Stimulated activated CD4-positive, alpha-beta T cell treated with anti-CD3 and anti-CD28 coated beads, TNF-alpha, amount 100 ng/mL, for 48 hours (primary cell): Measurements from ENCODE around the gene RAB39A.

ENCODE experiments used
- DNase-seq, 3 donors: peaks; one replicate each; pipeline ENCODE4 v3.0.0-alpha.2; 2020; ENCODE audit warnings: low read depth in 3 of 3

Gene RAB39A

DNA sequence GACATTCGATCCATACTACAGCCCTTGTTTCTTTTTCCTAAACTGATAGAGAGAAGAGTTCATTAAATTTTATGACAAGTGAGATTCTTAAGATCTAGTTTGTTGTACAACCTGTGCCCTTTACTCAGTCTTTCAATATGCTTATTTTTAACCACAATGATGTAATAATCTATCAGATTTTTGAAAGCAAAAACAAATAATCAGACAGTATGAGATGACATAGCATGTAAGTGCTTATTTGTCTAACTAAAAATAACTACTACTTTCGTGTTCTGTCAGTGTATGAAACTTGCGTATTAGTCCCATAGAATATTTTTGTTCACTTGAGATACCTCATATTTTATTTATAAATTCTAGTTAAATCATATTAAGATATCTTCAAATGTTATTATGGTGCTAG lies 33.2 kb downstream of the RAB39A start:
- no peak for DNase-seq

DNA sequence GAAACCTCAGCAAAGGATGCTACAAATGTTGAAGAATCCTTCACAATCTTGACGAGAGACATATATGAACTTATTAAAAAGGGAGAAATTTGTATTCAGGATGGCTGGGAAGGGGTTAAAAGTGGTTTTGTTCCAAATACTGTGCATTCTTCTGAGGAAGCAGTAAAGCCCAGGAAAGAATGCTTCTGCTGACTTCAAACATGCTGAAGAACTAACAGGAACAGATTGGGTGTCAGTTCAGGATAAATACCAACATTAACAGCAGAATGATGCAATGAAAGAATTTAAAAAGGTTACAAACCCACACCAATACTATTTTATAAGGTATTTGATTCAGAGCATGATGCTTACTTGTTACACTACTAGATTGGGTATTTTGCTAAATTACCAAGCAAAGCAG lies 33.9 kb downstream of the RAB39A start:
- no peak for DNase-seq

DNA sequence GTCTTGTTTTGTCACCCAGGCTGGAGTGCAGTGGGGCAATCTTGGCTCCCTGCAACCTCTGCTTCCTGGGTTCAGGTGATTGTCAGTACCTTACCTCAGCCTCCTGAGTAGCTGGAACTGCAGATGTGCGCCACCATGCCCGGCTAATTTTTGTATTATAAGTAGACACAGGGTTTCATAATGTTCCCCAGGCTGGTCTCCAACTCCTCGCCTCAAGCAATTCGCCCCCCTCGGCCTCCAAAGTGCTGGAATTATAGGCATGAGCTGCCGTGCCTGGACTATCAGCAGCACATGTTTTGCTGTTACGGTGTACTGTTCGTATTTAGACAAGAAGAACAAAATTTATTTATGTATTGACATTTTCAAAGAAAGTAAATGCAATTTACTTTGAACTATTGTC lies 34.8 kb downstream of the RAB39A start:
- DNase-seq, result no peak

DNA sequence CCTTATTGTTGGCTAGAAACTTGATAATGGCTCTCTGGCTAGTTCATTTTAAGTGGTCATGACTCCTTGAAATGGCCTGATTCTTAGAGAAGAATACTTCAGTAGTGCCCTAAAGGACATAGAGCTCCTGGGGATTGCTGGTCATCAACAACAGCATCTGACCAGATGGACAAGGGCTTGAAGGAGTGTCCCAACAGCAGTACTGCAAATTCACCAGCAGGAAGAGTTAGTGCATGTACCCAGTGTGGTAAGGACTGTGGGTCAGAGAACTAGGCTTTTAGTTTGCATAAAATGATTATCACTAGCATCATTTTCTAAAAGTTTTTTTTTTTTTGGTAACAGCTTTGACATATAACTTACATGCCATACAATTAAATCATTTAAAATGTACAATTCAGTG lies 41.0 kb downstream of the RAB39A start:
- no peak for DNase-seq

DNA sequence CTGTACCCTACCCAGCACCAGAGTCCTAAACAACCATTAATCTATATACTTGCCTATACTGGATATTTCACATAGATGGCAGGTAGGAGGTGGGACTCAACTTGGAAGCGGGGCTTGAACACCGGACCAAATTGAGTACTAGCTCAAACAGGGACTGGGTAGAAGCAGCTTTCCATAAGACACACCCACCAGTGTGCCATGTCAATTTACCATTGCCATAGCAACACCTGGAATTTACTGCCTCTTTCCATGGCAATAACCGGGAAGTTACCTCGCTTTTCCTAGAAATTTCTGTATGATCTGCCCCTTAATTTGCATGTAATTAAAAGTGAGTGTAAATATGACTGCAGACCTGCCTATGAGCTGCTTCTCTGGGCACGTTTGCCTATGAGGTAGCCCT lies 41.8 kb downstream of the RAB39A start:
- DNase-seq, result no peak

DNA sequence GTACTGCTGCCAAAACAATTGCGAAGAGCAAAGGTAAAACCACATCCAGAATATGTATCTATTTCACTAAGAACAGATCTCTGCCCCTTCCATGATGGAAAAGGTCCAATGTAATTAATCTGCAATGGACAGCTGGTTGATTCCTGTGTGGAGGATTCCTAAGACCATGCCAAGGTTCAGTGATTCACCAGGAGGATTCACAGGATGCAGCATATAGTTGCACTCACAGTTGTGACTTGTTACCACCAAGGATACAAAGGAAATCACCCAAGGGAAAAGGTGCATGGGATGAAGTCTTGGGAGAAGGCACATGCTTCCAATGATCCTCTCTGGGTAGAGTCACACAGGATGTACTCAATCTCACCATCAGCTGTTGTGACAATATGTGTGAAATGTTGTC lies 45.4 kb downstream of the RAB39A start:
- DNase-seq, result no peak

DNA sequence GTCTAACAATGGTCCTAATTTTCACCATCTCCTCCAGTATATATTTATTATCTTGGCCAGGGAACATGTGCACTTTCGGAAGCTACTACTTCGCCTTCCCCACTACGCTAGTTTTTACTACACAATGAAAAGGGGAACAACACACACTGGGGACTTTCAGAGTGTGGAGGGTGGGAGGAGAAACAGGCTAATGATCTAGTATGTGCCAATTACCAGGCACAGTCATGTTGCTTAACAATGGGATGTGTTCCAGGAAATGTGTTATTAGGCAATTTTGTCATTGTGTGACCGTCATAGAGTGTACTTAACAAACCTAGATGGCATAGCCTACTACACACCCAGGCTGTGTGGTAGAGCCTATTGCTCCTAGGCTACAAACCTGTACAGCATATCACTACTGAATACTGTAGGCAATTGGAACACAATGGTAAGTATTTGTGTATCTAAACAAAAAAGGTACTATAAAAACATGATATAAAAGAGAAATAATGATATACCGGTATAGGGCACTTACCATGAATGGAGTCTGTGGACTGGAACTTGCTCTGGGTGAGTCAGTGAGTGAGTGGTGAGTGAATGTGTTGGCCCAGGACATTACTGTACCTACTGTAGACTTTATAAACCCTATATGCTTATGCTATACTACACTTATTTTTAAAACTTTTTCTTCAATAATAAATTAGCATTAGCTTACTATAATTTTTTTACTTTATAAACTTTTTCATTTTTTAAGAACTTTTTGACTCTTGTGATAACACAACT lies 60.3 kb downstream of the RAB39A start:
- no peak for DNase-seq

DNA sequence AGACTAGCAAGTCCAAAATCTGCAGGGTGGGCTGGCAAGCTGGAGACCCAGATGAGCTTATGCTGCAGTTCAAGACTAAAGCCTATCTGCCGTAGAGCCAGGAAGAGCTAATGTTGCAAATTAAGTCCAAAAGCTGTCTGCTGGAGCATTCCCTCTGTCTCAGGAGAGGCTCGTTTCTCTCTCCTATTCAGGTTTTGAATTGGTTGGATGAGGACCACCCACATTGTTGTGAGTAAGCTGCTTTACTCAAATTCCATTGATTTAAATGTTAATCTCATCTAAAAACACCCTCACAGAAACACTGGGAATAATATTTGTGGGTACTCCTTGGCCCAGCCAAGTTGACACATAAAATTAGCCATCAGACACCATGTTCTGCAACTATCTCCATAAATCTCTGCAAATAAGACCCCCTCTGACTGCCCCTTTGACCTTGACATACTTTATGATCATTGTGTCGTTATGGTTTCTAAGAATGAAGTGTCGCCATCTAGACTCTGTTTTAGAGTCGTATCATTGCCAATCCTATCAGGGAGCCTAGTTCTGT lies 63.7 kb downstream of the RAB39A start:
- no peak for DNase-seq

DNA sequence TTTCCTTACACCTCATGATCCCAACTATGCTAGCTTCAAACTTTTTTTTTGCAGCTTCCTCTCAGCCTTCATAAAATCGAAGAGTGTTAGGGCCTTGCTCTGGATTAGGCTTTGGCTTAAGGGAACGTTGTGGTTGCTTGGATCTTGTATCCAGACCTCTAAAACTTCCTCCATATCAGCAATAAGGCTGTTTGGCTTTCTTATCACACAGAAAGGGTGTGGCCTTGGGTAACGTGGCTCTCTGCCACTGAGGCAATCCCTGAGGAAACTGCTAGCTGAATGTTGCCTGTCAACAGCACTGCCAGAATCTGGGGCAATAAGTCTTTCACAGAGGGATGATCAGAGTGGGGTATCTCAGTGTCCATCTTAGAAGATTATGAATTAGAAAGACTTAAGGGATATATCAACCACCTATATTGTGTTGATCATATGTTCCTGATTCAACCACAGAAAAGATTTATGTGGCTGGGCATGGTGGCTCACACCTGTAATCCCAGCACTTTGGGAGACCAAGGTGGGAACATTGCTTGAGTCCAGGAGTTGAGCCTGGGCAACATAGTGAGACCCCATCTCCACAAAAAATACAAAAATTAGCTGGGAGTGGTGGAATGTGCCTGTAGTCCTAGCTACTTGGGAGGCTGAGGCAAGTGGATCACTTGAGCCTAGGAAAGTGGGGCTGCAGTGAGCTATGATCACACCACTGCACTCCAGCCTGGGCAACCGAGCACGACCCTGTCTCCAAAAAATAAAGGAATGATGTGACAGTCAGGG lies 67.9 kb downstream of the RAB39A start:
- no peak for DNase-seq

DNA sequence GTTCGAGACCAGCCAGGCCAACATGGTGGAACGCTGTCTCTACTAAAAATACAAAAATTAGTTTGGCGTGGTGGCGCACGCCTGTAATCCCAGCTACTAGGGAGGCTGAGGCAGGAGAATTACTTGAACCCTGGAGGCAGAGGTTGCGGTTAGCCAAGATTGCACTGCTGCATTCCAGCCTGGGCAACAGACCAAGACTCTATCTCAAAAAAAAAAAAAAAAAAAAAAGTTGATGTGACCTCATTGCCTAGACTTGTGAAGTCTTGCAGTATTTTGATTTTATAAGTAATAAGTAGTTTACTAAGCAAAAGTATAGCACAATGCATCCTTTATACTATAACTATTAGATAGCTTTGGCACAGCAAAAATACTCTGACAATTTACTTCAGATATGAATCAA lies 70.5 kb downstream of the RAB39A start:
- DNase-seq, result no peak

DNA sequence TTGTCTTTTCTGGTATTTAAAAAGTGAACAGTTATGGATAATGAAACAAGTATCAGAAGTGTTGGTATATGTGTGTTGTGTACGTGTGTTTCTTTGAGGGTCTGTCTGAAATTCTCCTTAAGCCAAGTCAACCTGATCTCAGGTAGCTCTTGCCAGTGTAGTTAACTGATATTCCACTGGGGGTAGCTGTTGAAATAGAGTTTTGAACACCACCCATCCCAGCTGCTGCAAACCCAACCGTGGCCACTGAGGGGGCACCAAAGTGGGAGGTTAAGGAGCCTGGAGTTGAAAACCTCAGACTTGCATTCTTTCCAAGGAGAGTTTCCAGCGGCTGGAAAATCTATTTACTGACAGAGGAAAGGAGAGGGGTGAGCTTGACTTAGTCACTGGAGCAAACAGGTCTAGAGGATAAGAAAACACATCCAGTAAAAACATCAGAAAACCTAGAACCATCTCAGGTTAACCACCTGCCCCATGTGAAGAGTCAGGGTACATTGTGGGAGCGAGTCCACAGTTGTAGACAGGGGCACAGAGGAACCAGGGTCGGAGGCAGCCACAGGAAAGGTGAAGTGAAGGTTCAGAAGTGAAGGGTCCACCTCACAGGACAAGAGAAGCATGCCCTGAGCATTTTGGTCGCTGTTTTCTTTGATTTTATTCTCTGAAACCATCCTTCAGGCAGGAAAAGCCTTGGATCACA lies 71.7 kb downstream of the RAB39A start:
- peak in 1 of 3 donors; percentile 11 for DNase-seq

DNA sequence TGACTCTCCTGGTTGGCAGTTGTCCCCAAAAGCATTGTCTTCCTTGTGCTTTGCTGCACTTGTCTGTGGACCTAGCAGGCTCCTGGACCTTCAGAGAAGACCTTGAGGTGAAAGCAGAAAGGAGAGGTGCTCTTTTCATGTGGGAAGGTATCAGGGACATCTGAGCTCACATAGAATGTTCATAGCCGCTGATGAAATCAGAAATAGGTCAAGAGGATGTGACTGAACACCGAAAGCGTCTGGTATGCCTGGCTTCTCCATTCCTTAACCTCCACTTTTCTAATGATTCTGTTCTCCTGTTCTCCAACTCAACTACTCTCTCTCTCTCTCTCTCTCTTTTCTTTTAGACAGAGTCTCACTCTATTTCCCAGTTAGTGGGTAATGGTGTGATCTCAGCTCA lies 74.2 kb downstream of the RAB39A start:
- DNase-seq, result no peak

DNA sequence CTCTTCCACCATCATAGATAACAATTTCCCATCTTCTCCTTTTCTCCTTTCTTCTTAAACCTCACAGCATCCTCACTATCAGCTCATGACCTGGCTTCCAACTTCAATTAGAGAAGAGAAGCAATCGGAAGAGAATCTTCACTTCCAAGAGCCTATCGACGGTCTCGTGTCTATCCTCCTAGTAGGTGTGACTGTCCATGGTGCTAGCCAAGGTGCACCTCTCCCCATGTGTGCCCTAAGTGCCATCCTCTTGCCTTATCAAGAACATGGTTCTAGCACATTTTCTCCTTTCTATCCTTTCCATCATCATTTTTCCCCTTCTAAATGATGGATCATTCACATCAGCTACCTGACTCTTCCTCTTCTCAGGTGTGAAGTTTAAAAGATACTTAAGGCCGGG lies 75.4 kb downstream of the RAB39A start:
- DNase-seq, result no peak

DNA sequence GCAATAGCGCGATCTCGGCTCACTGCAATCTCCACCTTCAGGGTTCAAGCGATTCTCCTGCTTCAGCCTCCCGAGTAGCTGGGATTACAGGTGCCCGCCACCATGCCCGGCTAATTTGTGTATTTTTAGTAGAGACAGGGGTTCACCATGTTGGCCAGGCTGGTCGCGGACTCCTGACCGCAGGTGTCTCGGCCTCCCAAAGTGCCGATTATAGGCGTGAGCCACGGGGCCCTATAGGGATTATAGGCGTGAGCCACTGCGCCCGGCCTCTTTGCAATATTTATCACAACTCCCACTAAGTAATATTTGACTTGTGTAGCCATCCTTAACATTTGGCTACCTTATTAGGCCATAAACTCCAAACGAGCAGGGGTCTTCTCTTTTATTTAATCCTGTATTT lies 79.6 kb downstream of the RAB39A start:
- no peak for DNase-seq

DNA sequence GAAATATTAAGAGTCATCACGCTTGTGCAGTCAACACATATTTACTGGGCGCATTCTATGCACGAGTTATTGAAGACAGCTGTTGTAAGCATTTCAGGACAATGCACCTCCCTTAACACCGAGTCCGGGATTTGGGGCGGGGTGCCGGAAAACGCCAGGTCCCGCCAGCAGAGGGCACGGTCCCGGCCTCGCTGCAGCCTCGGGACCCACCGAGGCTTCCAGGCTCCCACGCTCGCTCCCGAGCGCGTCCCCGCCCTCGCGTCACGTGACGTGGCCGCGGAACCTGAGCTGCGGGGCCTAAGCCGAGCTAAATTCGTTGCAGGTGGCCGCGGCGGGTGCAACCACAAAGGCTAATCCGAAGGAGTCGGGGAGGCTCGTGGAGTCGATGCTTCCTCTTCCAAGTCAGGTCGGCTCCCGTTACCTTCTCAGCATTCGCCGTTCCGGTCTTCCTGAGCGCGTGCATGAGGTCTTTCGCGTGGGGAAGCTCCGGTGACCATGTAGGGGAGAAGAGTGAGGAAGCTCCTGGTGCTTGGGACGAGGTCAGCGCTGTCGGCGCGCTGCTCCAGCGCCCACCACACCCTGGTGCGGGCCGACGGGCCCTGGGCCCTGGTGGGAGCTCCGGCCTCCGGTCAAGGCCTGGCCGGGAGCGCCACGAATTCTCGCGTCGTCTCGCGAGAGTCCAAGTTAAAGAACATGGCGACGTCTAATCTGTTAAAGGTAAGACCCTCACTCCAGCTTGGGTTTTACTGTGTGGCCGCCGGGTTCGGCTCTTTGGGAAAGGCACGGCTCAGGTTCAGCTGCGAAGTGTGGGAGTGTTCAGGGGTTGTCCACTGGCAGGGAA lies 80.6 kb downstream of the RAB39A start, which contains the start of gene CUL5:
Gene CUL5, plus strand, starts transcription at position 243 of the 841 bp plus-strand sequence. Its CDS starts 451 bp downstream, at position 694.
- DNase-seq, result peak; percentile 81 to 88 (median 87)

DNA sequence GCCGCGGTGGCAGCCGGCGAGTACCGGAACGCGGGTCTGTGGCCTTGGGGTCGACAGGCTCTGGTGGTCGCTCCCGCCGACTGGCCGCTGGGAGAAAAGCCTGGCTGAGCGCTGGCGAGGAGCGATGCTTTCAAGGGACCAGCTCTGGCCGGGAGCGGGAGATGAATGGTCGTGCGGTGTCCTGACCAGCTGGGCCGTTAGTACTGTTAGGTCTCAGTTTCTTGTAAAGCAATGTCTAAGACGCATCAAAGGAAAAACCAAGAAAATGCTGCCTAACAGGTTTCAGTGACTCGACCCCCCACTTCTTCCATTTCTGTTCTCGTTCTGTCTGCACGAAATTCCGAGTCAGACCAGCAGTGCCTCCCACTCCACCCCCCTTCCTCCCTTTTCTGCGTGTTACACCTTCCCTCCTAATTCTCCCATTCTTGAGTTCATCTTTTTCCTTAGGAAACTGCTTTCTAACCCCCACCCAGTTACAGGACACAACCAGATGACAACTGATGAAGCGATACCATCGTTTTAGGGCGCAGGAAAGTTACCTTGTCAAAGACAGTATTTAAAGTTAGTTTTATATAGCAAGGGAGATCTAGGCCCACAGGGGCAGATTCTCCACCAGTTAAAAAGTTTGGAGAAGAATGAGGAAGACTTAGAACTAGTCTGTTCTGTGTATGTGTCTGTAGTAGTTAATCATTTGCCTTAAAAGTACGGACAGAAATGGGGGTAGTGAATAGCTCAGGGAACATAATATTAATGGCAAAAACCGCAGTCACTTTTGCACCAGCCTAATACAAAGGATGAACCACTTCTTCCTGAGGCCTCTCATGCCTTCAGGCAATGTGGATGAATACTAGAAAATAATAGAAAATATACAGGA lies 81.5 kb downstream of the RAB39A start:
- DNase-seq, result no peak

DNA sequence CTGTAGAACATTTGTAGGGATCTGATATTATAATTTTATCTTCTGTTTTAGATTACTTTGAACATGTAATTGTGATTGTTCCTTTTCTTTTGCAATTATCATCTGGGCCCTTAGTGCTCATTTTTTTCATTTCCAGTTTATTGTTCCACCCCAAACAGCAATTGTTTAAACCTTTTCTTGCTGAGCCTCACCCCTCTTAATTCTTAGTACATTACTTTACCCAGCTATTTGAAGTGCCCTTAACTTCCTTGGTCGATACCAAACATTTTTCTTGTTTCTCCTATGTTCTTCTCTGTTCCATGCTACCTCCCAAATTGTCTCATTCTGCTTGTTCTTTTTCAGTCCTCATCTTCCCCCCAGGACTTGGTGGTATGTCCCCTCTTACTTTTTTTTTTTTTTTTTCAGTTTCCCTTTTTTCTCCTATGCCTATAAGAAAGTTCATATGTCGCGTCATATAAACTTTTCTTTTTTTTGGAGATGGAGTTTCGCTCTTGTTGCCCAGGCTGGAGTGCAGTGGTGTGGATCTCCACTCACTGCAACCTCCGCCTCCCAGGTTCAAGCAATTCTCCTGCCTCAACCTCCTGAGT lies 84.0 kb downstream of the RAB39A start:
- DNase-seq, result no peak
